ENCODE results near the gene MYD88. TPM values are rescaled to one million over a fixed set of nuclear protein-coding genes. Genes with fewer than 3 reads are reported as not detected.

MYD88 gene
- total RNA-seq, 4 donors from 2014 or later = 32.6 to 109 (median 45.8) TPM

DNA sequence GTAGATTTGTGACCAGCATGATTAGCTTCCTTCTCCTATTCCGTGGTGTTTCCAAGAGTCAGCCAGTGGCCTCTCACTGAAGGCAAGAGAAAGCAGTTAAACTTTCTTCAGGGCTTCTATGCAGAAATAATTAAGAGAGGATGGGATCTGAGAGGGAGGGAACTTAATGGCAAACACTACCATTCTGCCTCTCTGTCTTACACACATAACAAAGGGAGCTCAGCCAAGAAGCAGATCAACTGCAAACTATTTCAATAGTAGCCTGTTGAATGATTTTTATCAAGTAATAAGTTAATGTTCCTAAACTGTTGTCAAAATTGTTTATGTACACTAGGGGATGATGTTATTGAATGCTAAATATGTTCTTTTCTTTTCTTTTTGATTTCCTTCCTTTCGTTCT lies 38.7 kb downstream of the MYD88 start:
- TF ChIP-seq, protein P1, sequence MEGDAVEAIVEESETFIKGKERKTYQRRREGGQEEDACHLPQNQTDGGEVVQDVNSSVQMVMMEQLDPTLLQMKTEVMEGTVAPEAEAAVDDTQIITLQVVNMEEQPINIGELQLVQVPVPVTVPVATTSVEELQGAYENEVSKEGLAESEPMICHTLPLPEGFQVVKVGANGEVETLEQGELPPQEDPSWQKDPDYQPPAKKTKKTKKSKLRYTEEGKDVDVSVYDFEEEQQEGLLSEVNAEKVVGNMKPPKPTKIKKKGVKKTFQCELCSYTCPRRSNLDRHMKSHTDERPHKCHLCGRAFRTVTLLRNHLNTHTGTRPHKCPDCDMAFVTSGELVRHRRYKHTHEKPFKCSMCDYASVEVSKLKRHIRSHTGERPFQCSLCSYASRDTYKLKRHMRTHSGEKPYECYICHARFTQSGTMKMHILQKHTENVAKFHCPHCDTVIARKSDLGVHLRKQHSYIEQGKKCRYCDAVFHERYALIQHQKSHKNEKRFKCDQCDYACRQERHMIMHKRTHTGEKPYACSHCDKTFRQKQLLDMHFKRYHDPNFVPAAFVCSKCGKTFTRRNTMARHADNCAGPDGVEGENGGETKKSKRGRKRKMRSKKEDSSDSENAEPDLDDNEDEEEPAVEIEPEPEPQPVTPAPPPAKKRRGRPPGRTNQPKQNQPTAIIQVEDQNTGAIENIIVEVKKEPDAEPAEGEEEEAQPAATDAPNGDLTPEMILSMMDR (IDR thresholded peaks at IDR 0.05; ENCODE audit: low read depth) = no peak

DNA sequence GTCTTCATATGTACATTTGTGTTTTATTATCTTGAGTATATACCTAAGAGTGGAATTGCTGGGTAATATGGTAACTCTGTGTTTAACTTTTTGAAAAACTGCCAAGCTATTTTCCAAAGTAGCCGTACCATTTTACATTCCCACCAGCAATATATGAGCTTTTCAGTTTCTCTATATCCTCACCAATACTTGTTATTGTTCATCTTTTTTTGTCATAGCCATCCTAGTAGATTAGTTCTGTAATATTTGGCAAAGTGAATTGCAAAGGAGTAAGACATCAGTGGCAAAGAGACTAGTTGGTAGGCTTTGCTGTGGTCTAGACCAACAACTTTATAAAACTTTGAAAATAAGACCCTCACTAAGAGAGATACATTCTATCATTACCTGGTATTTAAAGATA lies 48.3 kb downstream of the MYD88 start:
- TF ChIP-seq, protein P1 (IDR thresholded peaks at IDR 0.05; ENCODE audit: low read depth) = no peak

DNA sequence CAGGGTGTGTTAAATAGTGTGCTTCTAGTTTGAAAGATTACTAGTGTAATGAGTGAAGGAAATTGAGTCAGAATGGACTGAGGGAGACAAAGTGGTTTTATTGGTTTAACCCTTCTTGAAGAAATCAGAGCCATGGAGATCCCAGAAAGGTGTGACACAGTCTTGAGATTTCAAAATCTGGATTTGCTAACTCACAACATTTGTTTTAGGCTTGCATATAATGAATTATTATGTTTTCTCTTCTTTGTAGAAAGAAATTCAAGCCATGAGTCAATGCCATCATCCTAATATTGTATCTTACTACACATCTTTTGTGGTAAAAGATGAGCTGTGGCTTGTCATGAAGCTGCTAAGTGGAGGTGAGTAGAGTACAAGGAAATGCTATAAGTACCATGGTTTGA lies 52.0 kb downstream of the MYD88 start:
- TF ChIP-seq, protein P1 (IDR thresholded peaks at IDR 0.05; ENCODE audit: low read depth) = no peak

Small RNA genes lying within 50 kb of the gene (small RNA-seq; reads per million reads assigned to genes)
- gene RF00019 = 0.49 reads per million

Other genes starting within 250 kb of the MYD88 start
- 1 to 10 TPM; 3.4 to 9.0 (median 7.0) TPM for gene VILL, start 147.9 kb upstream of the MYD88 start, total RNA-seq
- gene PLCD1, start 109.0 kb upstream of the MYD88 start, total RNA-seq = 10 to 100 TPM; 17.4 to 34.8 (median 25.2) TPM
- gene DLEC1, start 99.5 kb upstream of the MYD88 start, total RNA-seq = 1 to 10 TPM in 3 of 4 donors, under 1 TPM in 1; 0.85 to 1.3 (median 1.2) TPM
- 100 to 1,000 TPM in 1 of 4 donors, 10 to 100 TPM in 3; 42.4 to 121 (median 74.5) TPM for gene ACAA1, start 1.5 kb upstream of the MYD88 start, total RNA-seq
- 10 to 100 TPM; 30.0 to 49.6 (median 33.0) TPM for gene OXSR1, start 26.9 kb downstream of the MYD88 start, total RNA-seq
- under 1 TPM in 1 of 4 donors, not detected in 3; 0.51 TPM for gene SLC22A13, start 127.2 kb downstream of the MYD88 start, total RNA-seq
- not detected for gene SLC22A14, start 143.6 kb downstream of the MYD88 start, total RNA-seq
- 1 to 10 TPM; 3.0 to 3.7 (median 3.3) TPM for gene XYLB, start 208.1 kb downstream of the MYD88 start, total RNA-seq